Activated naive CD8-positive, alpha-beta T cell treated with anti-CD3 and anti-CD28 coated beads, Interleukin-2, amount 50 U/mL, for 24 hours (primary cell): ENCODE measurements around the gene GFOD1.

Experiments
- ATAC-seq: fragments of 150-1000 bp; cut with Tn5 transposase; one replicate; pipeline ENCODE4 v1.10.0; 2021
- DNase-seq: peaks from one replicate; pipeline ENCODE4 v3.0.0; 2021
- H3K27ac Mint-ChIP-seq: one replicate; pipeline ENCODE4 v1.8.0; 2021; ENCODE audit warnings: mild to moderate bottlenecking, mixed read lengths
- H3K27me3 Mint-ChIP-seq: one replicate; pipeline ENCODE4 v1.8.0; 2021; ENCODE audit warnings: mixed read lengths
- H3K36me3 Mint-ChIP-seq: one replicate; pipeline ENCODE4 v1.8.0; 2021; ENCODE audit warnings: low read depth, mixed read lengths
- H3K4me1 Mint-ChIP-seq: one replicate; pipeline ENCODE4 v1.8.0; 2021; ENCODE audit warnings: mixed read lengths
- H3K4me3 Mint-ChIP-seq: one replicate; pipeline ENCODE4 v1.8.0; 2021; ENCODE audit warnings: mild to moderate bottlenecking, moderate library complexity, mixed read lengths
- H3K9me3 Mint-ChIP-seq: one replicate; pipeline ENCODE4 v1.8.0; 2021; ENCODE audit warnings: mixed read lengths

GFOD1 gene

DNA sequence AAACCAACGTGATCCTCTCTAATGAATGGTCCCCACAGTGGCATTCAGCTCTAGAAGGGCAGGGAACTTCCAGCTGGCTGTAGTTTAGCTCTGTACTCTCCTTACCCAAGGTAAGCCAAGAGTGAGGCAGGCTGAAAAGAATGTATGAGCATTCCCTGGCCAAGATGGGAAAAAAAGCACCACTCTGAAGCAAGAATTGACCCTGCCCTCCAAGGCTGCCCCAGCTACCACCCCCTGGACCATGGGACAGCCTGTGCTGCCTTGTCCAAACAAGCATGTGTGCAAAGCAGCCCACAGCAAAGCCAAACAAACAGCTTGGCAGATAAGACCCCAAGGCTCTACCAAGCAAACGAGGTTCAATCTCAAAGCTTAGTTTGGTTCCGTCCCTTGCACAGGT lies 73.9 kb downstream of the GFOD1 start:
- H3K27ac Mint-ChIP-seq: no peak overlapping the region
- ATAC-seq: no peak
- H3K4me1 Mint-ChIP-seq: peaks cover 5% of the 10 kb centered on the region
- no peak overlapping the region for H3K4me3 Mint-ChIP-seq
- no peaks in the 10 kb centered on the region for H3K27me3 Mint-ChIP-seq
- DNase-seq: no peak
- peaks cover 10% of the 10 kb centered on the region for H3K36me3 Mint-ChIP-seq
- H3K9me3 Mint-ChIP-seq: peaks cover 6% of the 10 kb centered on the region

GRCh38 chr6:13412639-13413465 lies 74.5 kb downstream of the GFOD1 start:
- Mint-ChIP-seq H3K4me3 (no peak overlapping the region), H3K4me1 (peaks cover 5% of the 10 kb centered on the region), H3K27ac (no peak overlapping the region), H3K9me3 (peaks cover 6% of the 10 kb centered on the region), H3K36me3 (peaks cover 7% of the 10 kb centered on the region), H3K27me3 (no peaks in the 10 kb centered on the region)
- ATAC-seq (no peak), DNase-seq (no peak)

DNA sequence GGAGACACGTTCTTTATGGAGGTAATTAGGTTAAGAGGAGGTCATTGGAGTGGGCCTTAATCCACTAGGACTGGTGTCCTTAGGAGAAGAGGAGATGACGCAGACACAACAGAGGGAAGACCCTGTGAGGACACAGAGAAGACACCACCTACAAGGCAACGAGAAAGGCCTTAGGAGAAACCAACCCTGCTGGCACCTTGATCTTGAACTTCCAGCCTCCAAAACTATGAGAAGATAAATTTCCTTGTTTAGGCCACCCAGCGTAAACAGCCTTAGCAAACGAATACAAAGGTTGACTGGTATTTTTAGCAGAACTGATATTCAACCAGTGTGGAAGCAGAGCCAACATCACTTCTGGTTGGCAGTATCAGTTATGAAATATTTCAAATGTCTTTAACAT lies 75.2 kb downstream of the GFOD1 start:
- H3K4me3 Mint-ChIP-seq: no peak overlapping the region
- peaks cover 7% of the 10 kb centered on the region for H3K4me1 Mint-ChIP-seq
- ATAC-seq (no peak), DNase-seq (no peak)
- H3K27ac Mint-ChIP-seq: no peak overlapping the region
- H3K36me3 Mint-ChIP-seq: peaks cover 9% of the 10 kb centered on the region
- no peaks in the 10 kb centered on the region for H3K27me3 Mint-ChIP-seq
- H3K9me3 Mint-ChIP-seq: peaks cover 6% of the 10 kb centered on the region

- Mint-ChIP-seq H3K9me3 (peaks cover 6% of the 10 kb centered on the region), H3K4me1 (peaks cover 12% of the 10 kb centered on the region), H3K27me3 (no peaks in the 10 kb centered on the region), H3K4me3 (no peak overlapping the region), H3K27ac (no peak overlapping the region), H3K36me3 (peaks cover 12% of the 10 kb centered on the region)
- ATAC-seq (no peak), DNase-seq (no peak)
Measured at GRCh38 chr6:13411484-13411883, 75.9 kb downstream of the GFOD1 start.

GRCh38 chr6:13409991-13410390 lies 77.4 kb downstream of the GFOD1 start:
- no peak for ATAC-seq

DNA sequence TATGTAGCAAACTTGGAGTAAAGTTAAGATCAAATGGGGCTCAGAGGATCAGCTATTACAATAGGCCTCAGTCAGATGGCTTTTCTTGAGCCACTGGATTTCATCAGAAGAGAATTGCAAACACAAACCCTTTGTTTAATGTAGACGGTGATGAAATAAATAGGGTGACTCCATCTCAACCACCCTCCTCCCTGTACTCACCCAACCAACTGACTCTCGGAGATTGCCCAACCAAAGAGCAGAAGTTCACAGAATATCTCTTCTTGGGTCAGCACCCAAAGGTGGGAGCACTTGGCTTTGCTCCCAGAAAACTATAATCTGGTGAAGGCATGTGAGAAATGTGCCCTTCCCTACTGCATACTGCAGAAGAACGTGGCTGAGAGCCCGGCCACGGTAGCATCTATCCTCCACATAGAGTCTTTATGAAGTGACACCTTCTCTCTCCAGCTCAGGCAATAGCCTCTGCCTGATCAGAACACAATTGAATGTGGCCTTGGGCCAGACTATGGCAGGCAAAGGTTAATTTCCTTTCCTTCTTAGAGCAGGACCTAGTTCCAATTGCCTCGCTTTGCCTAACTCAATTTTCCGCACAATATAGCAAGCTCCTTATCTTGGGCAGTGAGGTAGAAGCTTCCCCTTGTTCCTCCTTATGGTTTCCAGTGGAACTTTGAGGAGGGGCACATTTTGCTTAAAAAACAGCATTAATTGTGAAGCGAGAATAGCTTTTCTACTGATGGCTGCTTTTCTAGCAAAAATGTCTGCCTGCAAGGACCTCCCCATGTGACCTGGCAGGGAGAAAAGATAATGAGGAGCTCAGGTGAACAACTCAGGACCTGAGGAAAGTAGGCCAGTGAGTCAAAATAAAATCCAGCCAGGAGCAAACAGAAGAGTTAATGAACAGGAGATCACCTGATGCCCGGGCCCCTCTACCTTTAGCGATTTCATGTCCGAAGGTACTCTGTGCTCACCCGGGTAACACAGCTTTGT lies 79.4 kb downstream of the GFOD1 start:
- Mint-ChIP-seq H3K4me3 (no peak overlapping the region), H3K4me1 (peaks cover 10% of the 10 kb centered on the region), H3K27me3 (no peaks in the 10 kb centered on the region), H3K27ac (no peak overlapping the region), H3K9me3 (no peaks in the 10 kb centered on the region), H3K36me3 (peaks cover 7% of the 10 kb centered on the region)
- DNase-seq (no peak), ATAC-seq (no peak)

More at GRCh38 chr6:13409991-13410390, 77.4 kb downstream of the GFOD1 start:
- Mint-ChIP-seq H3K27me3 (no peaks in the 10 kb centered on the region), H3K9me3 (no peaks in the 10 kb centered on the region), H3K27ac (no peak overlapping the region), H3K4me1 (peaks cover 10% of the 10 kb centered on the region), H3K36me3 (peaks cover 7% of the 10 kb centered on the region), H3K4me3 (no peak overlapping the region)
- no peak for DNase-seq

- no peak overlapping the region for H3K27ac Mint-ChIP-seq
- ATAC-seq (no peak), DNase-seq (no peak)
- no peaks in the 10 kb centered on the region for H3K9me3 Mint-ChIP-seq
- H3K4me1 Mint-ChIP-seq: peaks cover 10% of the 10 kb centered on the region
- peaks cover 7% of the 10 kb centered on the region for H3K36me3 Mint-ChIP-seq
- no peaks in the 10 kb centered on the region for H3K27me3 Mint-ChIP-seq
- no peak overlapping the region for H3K4me3 Mint-ChIP-seq
Measured at GRCh38 chr6:13407368-13407708, 80.1 kb downstream of the GFOD1 start.

DNA sequence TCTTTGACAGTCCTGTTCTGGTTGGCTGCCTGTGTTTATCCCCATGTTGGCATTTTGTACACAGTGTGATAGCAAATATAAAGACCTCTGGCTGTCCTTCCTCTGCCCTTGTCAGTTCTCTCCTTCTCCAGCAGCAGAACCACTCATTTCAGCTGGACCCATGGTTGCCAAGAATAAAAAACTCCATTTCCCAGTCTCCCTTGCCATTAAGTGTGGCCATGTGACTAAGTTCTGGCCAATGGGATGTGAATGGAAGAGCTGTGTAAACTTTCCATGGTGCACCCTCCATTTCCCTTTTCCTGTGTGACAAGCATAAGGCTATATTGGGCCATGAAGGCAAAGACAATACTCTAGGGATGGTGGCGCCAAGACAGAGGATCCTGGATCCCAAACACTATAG lies 80.6 kb downstream of the GFOD1 start:
- ATAC-seq: no peak
- H3K27ac Mint-ChIP-seq: peak overlapping the region; percentile 65
- no peaks in the 10 kb centered on the region for H3K9me3 Mint-ChIP-seq

GRCh38 chr6:13405961-13406477 lies 81.4 kb downstream of the GFOD1 start:
- ATAC-seq (no peak), DNase-seq (no peak)
- Mint-ChIP-seq H3K4me3 (no peak overlapping the region), H3K9me3 (no peaks in the 10 kb centered on the region), H3K27ac (no peak overlapping the region), H3K4me1 (peaks cover 12% of the 10 kb centered on the region), H3K36me3 (peaks cover 7% of the 10 kb centered on the region), H3K27me3 (no peaks in the 10 kb centered on the region)

More for the DNA sequence above, 80.6 kb downstream of the GFOD1 start:
- peaks cover 7% of the 10 kb centered on the region for H3K36me3 Mint-ChIP-seq
- H3K27me3 Mint-ChIP-seq: no peaks in the 10 kb centered on the region
- DNase-seq: no peak
- H3K4me3 Mint-ChIP-seq: no peak overlapping the region
- H3K4me1 Mint-ChIP-seq: peaks cover 10% of the 10 kb centered on the region

DNA sequence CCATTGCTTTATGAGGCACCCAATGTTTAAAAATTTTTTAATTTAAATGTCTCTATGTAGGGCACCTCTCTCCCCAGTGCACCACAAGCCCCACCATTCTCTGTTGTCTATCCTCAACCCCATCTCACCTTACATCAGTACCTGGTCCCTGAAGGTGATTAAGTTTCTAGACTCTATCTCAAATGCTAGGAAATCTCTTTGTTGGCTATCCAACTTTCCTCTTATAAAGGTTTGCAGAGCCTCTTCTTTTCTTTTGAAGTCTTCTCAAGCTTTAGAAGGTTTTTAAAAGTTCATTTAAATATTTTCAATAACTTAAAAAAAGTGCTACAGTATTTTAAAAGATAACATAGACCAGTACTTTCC lies 82.5 kb downstream of the GFOD1 start:
- DNase-seq: no peak
- Mint-ChIP-seq H3K27ac (no peak overlapping the region), H3K4me1 (peaks cover 20% of the 10 kb centered on the region)

GRCh38 chr6:13404228-13404891 lies 83.0 kb downstream of the GFOD1 start:
- Mint-ChIP-seq H3K4me3 (no peak overlapping the region), H3K4me1 (peaks cover 20% of the 10 kb centered on the region), H3K27me3 (no peaks in the 10 kb centered on the region), H3K36me3 (peaks cover 7% of the 10 kb centered on the region), H3K27ac (no peak overlapping the region), H3K9me3 (no peaks in the 10 kb centered on the region)
- DNase-seq: no peak
- no peak for ATAC-seq

More for the DNA sequence above, 82.5 kb downstream of the GFOD1 start:
- no peaks in the 10 kb centered on the region for H3K9me3 Mint-ChIP-seq
- peaks cover 7% of the 10 kb centered on the region for H3K36me3 Mint-ChIP-seq
- ATAC-seq: no peak
- H3K4me3 Mint-ChIP-seq: no peak overlapping the region
- H3K27me3 Mint-ChIP-seq: no peaks in the 10 kb centered on the region

DNA sequence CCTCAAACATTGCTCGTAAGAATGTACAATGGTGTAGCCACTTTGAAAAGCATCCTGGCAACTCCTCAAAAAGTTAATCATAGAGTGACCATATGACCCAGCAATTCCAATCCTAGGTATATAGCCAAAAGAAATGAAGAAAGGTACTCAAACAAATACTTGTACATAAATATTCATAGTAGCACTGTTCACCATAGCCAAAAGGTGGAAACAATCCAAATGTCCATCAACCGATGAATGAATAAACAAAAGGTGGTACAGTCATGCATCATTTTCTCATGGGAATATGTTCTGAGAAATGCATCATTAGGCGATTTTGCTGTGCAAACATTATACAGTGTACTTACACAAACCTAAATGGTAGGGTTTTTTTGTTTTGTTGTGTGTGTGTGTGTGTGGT lies 84.7 kb downstream of the GFOD1 start:
- no peaks in the 10 kb centered on the region for H3K9me3 Mint-ChIP-seq

DNA sequence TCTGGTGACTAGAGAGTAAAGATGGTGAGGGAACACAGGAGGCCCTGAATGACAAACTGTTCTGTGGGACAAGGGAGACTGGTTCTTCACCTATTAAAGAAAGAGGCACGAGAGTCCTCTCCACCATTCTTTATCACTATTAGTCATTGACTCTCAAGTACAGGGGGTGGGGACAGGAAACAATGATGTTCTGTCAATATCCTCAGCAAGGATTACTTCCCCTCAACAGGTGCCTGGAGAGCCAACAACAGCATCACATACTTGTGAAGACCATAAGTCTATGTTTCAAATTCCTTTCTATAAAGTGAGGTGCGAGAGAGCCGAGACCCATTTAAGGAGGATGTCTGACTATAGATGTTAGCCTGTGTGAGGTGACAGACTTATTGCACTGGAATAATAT lies 86.6 kb downstream of the GFOD1 start:
- no peak for DNase-seq
- H3K27me3 Mint-ChIP-seq: no peaks in the 10 kb centered on the region
- H3K4me1 Mint-ChIP-seq: peaks cover 25% of the 10 kb centered on the region
- no peak overlapping the region for H3K4me3 Mint-ChIP-seq
- no peaks in the 10 kb centered on the region for H3K36me3 Mint-ChIP-seq
- H3K9me3 Mint-ChIP-seq: no peaks in the 10 kb centered on the region
- peak; percentile 69 for ATAC-seq
- H3K27ac Mint-ChIP-seq: no peak overlapping the region

More for the DNA sequence above, 84.7 kb downstream of the GFOD1 start:
- no peak overlapping the region for H3K27ac Mint-ChIP-seq
- H3K27me3 Mint-ChIP-seq: no peaks in the 10 kb centered on the region
- DNase-seq (no peak), ATAC-seq (no peak)
- no peak overlapping the region for H3K4me3 Mint-ChIP-seq
- peaks cover 21% of the 10 kb centered on the region for H3K4me1 Mint-ChIP-seq
- peaks cover 5% of the 10 kb centered on the region for H3K36me3 Mint-ChIP-seq

- H3K4me1 Mint-ChIP-seq: peaks cover 25% of the 10 kb centered on the region
- ATAC-seq: no peak
Measured at GRCh38 chr6:13398421-13398994, 88.9 kb downstream of the GFOD1 start.

More at GRCh38 chr6:13398421-13398994, 88.9 kb downstream of the GFOD1 start:
- H3K27ac Mint-ChIP-seq: peak overlapping the region; percentile 13
- H3K27me3 Mint-ChIP-seq: no peaks in the 10 kb centered on the region
- no peak overlapping the region for H3K4me3 Mint-ChIP-seq
- no peaks in the 10 kb centered on the region for H3K9me3 Mint-ChIP-seq
- H3K36me3 Mint-ChIP-seq: no peaks in the 10 kb centered on the region
- DNase-seq: no peak
